ENCODE data around the gene TTYH3. TPM values are rescaled to one million over a fixed set of nuclear protein-coding genes. Genes with fewer than 3 reads are reported as not detected.

TTYH3 gene
- total RNA-seq, 1 donor from 2014 or later: 51.7 TPM

GRCh38 chr7:2659556-2660358 is 28.0 kb downstream of the TTYH3 start:
- peaks cover 38% of the 10 kb centered on the region for H3K36me3 ChIP-seq
- ATAC-seq (no peak), DNase-seq (no peak)
- H3K4me3 ChIP-seq: no peak overlapping the region
- TF ChIP-seq, protein P1, sequence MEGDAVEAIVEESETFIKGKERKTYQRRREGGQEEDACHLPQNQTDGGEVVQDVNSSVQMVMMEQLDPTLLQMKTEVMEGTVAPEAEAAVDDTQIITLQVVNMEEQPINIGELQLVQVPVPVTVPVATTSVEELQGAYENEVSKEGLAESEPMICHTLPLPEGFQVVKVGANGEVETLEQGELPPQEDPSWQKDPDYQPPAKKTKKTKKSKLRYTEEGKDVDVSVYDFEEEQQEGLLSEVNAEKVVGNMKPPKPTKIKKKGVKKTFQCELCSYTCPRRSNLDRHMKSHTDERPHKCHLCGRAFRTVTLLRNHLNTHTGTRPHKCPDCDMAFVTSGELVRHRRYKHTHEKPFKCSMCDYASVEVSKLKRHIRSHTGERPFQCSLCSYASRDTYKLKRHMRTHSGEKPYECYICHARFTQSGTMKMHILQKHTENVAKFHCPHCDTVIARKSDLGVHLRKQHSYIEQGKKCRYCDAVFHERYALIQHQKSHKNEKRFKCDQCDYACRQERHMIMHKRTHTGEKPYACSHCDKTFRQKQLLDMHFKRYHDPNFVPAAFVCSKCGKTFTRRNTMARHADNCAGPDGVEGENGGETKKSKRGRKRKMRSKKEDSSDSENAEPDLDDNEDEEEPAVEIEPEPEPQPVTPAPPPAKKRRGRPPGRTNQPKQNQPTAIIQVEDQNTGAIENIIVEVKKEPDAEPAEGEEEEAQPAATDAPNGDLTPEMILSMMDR (IDR thresholded peaks at IDR 0.05): no peak
- no peaks in the 10 kb centered on the region for H3K27me3 ChIP-seq (ENCODE audit: low read depth)
- H3K27ac ChIP-seq: no peak overlapping the region
- no peaks in the 10 kb centered on the region for H3K9me3 ChIP-seq
- H3K4me1 ChIP-seq: peaks cover 12% of the 10 kb centered on the region
- intact Hi-C loops (cut with DNase I): no loop called here

- Histone ChIP-seq H3K4me1 (peaks cover 12% of the 10 kb centered on the region), H3K9me3 (no peaks in the 10 kb centered on the region), H3K27me3 (ENCODE audit: low read depth) (peaks cover 3% of the 10 kb centered on the region), H3K4me3 (no peak overlapping the region), H3K36me3 (peaks cover 38% of the 10 kb centered on the region), H3K27ac (no peak overlapping the region)
- ATAC-seq (no peak), DNase-seq (no peak)
- TF ChIP-seq, protein P1 (IDR thresholded peaks at IDR 0.05): no peak
- intact Hi-C loops (cut with DNase I): no loop called here
Measured at GRCh38 chr7:2660359-2661095, 28.7 kb downstream of the TTYH3 start.

GRCh38 chr7:2661096-2661449 is 29.3 kb downstream of the TTYH3 start:
- no peaks in the 10 kb centered on the region for H3K9me3 ChIP-seq
- DNase-seq: no peak

DNA sequence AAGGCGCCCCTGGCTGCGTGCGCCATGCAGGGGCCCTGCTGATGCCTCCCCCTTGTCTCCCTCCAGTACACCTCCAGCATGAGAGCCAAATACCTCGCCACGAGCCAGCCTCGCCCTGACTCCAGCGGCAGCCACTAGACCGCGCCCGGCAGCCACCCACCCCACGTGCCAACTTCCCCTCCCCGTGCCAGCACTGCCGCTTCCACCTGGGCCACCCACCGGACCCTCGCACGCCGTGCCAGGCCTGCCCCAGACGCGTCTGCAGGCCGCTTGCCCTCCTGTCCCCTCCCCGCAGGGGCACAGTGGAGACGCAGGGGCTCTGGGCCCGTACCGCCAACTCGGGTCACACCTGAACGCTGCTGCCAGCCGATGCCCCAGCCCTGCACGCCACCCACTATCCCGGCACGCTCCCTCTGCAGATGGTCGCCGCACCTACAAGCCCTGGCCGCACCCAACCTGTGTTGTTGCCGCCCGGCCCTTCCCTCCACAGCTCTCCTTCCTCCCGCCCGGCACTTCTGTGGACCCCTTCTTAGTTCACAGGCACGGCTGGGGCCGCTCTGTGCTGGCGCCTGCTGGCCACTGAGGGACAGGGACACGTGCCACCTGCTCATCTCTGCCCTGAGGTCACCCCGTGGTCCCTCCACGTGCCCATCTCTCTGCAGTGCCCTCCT is 30.0 kb downstream of the TTYH3 start:
- Histone ChIP-seq H3K36me3 (peaks cover 31% of the 10 kb centered on the region), H3K27ac (no peak overlapping the region), H3K9me3 (no peaks in the 10 kb centered on the region), H3K4me3 (no peak overlapping the region), H3K27me3 (ENCODE audit: low read depth) (peaks cover 8% of the 10 kb centered on the region), H3K4me1 (peaks cover 12% of the 10 kb centered on the region)
- ATAC-seq (no peak), DNase-seq (no peak)
- intact Hi-C loops (cut with DNase I): no loop called here
- TF ChIP-seq, protein P1 (IDR thresholded peaks at IDR 0.05): peak; percentile 9

More at GRCh38 chr7:2661096-2661449, 29.3 kb downstream of the TTYH3 start:
- Histone ChIP-seq H3K36me3 (peaks cover 37% of the 10 kb centered on the region), H3K27me3 (ENCODE audit: low read depth) (peaks cover 8% of the 10 kb centered on the region), H3K27ac (no peak overlapping the region), H3K4me1 (peaks cover 12% of the 10 kb centered on the region), H3K4me3 (no peak overlapping the region)
- ATAC-seq: no peak
- TF ChIP-seq, protein P1 (IDR thresholded peaks at IDR 0.05): no peak
- intact Hi-C loops (cut with DNase I): no loop called here

DNA sequence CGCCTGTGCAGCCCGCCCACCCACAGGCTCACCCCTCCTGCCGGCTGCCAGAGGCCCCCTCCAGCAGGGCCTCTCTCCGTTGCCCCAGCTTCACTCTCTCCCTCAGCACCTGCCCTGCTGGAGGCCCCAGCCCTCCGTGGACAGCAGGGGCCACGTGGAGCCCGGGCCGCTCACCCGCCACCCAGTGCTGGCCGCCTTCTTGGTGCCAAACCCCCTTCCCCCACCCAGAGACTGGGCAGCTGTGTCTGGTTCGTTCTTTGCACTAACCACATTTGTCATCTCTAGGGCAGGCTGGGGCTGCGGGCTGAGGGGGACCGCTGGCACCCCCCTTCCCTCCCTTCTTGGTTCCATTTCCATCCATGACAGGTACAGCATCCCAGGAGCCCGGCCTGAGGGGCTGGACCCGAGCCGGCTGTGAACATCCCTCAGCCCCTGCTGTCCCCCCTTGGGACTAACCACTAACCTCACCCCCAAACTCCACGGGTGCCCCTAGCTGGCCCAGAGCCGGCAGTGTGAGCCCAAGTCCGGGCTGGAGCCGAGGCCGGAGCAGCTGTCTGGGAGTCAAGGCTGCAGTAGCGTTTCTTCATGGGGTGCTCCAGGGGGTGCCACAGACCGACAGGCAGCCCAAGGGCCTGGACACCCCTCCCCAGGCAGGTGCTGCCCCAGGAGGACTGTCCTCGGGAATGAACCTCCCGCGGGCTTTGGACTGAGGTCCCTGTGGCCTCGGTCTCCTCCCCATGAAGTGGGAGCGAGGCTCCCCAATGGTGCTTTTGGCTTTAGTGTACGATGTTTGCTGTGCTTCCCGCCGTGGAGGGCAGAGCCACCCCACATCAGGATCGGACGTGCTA is 30.7 kb downstream of the TTYH3 start:
- DNase-seq: no peak

More for the DNA sequence above, 30.7 kb downstream of the TTYH3 start:
- H3K36me3 ChIP-seq: peaks cover 27% of the 10 kb centered on the region
- H3K4me1 ChIP-seq: peaks cover 12% of the 10 kb centered on the region
- H3K4me3 ChIP-seq: no peak overlapping the region
- intact Hi-C loops (cut with DNase I): no loop called here
- peaks cover 8% of the 10 kb centered on the region for H3K27me3 ChIP-seq (ENCODE audit: low read depth)
- no peak for ATAC-seq
- no peak overlapping the region for H3K27ac ChIP-seq
- H3K9me3 ChIP-seq: no peaks in the 10 kb centered on the region
- TF ChIP-seq, protein P1 (IDR thresholded peaks at IDR 0.05): no peak
